Ascending aorta (tissue), 2 donors: ENCODE data around the gene MGME1. TPM values are rescaled to one million over a fixed set of nuclear protein-coding genes. Genes with fewer than 3 reads are reported as not detected.
A peak's percentile ranks its signal among the peaks of the same experiment; 100 is the strongest.

Source experiments
- DNase-seq, 2 donors: peaks; one replicate each; pipeline ENCODE4 v3.0.0-alpha.2; 2019; ENCODE audit warnings: low spot score in 2 of 2
- H3K27ac ChIP-seq, 2 donors: fragments of 200-600 bp; sonication (generic); one replicate each; pipeline ENCODE4 v1.5.1; 2016 to 2017; ENCODE audit warnings: mild to moderate bottlenecking in 1 of 2
- H3K27me3 ChIP-seq: fragments of 200-600 bp; sonication (generic); one replicate; pipeline ENCODE4 v1.5.1; 2017
- H3K36me3 ChIP-seq, 2 donors: fragments of 200-600 bp; sonication (generic); one replicate each; pipeline ENCODE4 v1.5.1; 2016
- H3K4me1 ChIP-seq, 2 donors: fragments of 200-600 bp; sonication (generic); one replicate each; pipeline ENCODE4 v1.5.1; 2016 to 2017; ENCODE audit warnings: mild to moderate bottlenecking in 1 of 2
- H3K4me3 ChIP-seq, 2 donors: fragments of 200-600 bp; sonication (generic); one replicate each; pipeline ENCODE4 v1.5.1; 2016 to 2017; ENCODE audit warnings: mild to moderate bottlenecking in 1 of 2
- H3K9me3 ChIP-seq, 2 donors: fragments of 200-600 bp; sonication (generic); one replicate each; pipeline ENCODE4 v1.5.1; 2016
- CTCF ChIP-seq, 3 experiments: fragments of 200-600 bp in 2 of 3; fragments of 450-650 bp in 1 of 3; sonication (generic) in 2 of 3; IDR thresholded peaks; one replicate each; pipeline ENCODE4 v1.5.1; 2016 to 2019; ENCODE audit warnings: antibody characterized with exemption in 3 of 3, mild to moderate bottlenecking in 1 of 3, moderate library complexity in 1 of 3
- intact Hi-C: fragments of 100-400 bp; cut with DNase I; formaldehyde crosslinking; loops from one replicate; pipeline ENCODE4 v1.15.1; 2023
- total RNA-seq: library from RNA; depleted of rRNA; stranded (reverse); fragments of >200 nt; gene quantifications from one replicate; pipeline ENCODE4 v1.1.0, GENCODE V29; 2016

The MGME1 gene
- total RNA-seq, 1 donor from 2014 or later: 0.85 TPM

- H3K9me3 ChIP-seq: no peaks in the 10 kb centered on the region
- no peak for TF ChIP-seq CTCF (IDR thresholded peaks at IDR 0.05)
- H3K27me3 ChIP-seq: no peaks in the 10 kb centered on the region
- intact Hi-C loops: loop anchor here (2.0 to 5.0 kb wide), 4 partner anchors 32 to 432 kb away; partner anchors contain the start of genes MGME1, RRBP1 and SNX5
- peak overlapping the region in 1 of 2 donors; percentile 21 for H3K4me3 ChIP-seq
- H3K27ac ChIP-seq: peak overlapping the region; percentile 51 to 73
- H3K36me3 ChIP-seq: peaks cover 4 to 9% of the 10 kb centered on the region in 2 donors
- peaks cover 10 to 30% of the 10 kb centered on the region in 2 donors for H3K4me1 ChIP-seq
- peak in 1 of 2 donors; percentile 78 for DNase-seq
Observed at GRCh38 chr20:17936761-17937732, 31.8 kb upstream of the MGME1 start.

- peak; percentile 85 to 92 (median 90) for TF ChIP-seq CTCF (IDR thresholded peaks at IDR 0.05)
- Histone ChIP-seq H3K4me3 (no peak overlapping the region), H3K4me1 (peaks cover 10 to 30% of the 10 kb centered on the region in 2 donors), H3K36me3 (peaks cover 21 to 27% of the 10 kb centered on the region in 2 donors), H3K9me3 (no peaks in the 10 kb centered on the region), H3K27ac (peak overlapping the region; percentile 33 to 73), H3K27me3 (no peaks in the 10 kb centered on the region)
- intact Hi-C loops: loop anchor here (5.0 kb wide), 1 partner anchor 42 kb away; no protein-coding TSS in a partner anchor
- peak; percentile 18 to 79 for DNase-seq
Observed at GRCh38 chr20:17938871-17939619, 29.8 kb upstream of the MGME1 start.

- intact Hi-C loops: loop anchor here (5.0 kb wide), 1 partner anchor 42 kb away; no protein-coding TSS in a partner anchor
- no peak for TF ChIP-seq CTCF (IDR thresholded peaks at IDR 0.05)
- no peak for DNase-seq
- Histone ChIP-seq H3K4me1 (peaks cover 10 to 30% of the 10 kb centered on the region in 2 donors), H3K9me3 (no peaks in the 10 kb centered on the region), H3K27me3 (no peaks in the 10 kb centered on the region), H3K4me3 (no peak overlapping the region), H3K27ac (no peak overlapping the region), H3K36me3 (peaks cover 23 to 33% of the 10 kb centered on the region in 2 donors)
Observed at GRCh38 chr20:17939622-17940223, 29.1 kb upstream of the MGME1 start.

GRCh38 chr20:17940224-17940971 is 28.4 kb upstream of the MGME1 start:
- peaks cover 10 to 30% of the 10 kb centered on the region in 2 donors for H3K4me1 ChIP-seq
- no peak for TF ChIP-seq CTCF (IDR thresholded peaks at IDR 0.05)
- peaks cover 26 to 40% of the 10 kb centered on the region in 2 donors for H3K36me3 ChIP-seq
- no peak overlapping the region for H3K27ac ChIP-seq
- intact Hi-C loops: no loop called here
- no peak overlapping the region for H3K4me3 ChIP-seq
- no peak for DNase-seq
- H3K27me3 ChIP-seq: no peaks in the 10 kb centered on the region
- H3K9me3 ChIP-seq: no peaks in the 10 kb centered on the region
